Esophagus squamous epithelium (tissue), 5 donors: ENCODE measurements around the gene RNF26. TPM values are rescaled to one million over a fixed set of nuclear protein-coding genes. Genes with fewer than 3 reads are reported as not detected.
A peak's percentile ranks its signal among the peaks of the same experiment; 100 is the strongest.

ENCODE experiments used
- DNase-seq: peaks from one replicate; lab custom pipeline; 2025; lab: John Stamatoyannopoulos, UW
- H3K27ac ChIP-seq, 4 donors: fragments of 200-600 bp; sonication (generic); one replicate each; pipeline ENCODE4 v1.5.1; 2016 to 2019; ENCODE audit warnings: mild to moderate bottlenecking in 1 of 4
- H3K27me3 ChIP-seq, 4 donors: fragments of 200-600 bp; sonication (generic); 1 replicate in 3 of 4; 2 replicates in 1 of 4; pipeline versions ENCODE4 v1.5.1 to v1.6.0; 2017 to 2021; ENCODE audit warnings: antibody characterized with exemption in 1 of 4
- H3K36me3 ChIP-seq, 3 donors: fragments of 200-600 bp; sonication (generic); one replicate each; pipeline ENCODE4 v1.5.1; 2016 to 2019
- H3K4me1 ChIP-seq, 3 donors: fragments of 200-600 bp; sonication (generic); one replicate each; pipeline ENCODE4 v1.5.1; 2017 to 2019
- H3K4me3 ChIP-seq, 4 donors: fragments of 200-600 bp; sonication (generic); 1 replicate in 3 of 4; 2 replicates in 1 of 4; pipeline ENCODE4 v1.5.1; 2016 to 2019; ENCODE audit warnings: mild to moderate bottlenecking in 2 of 4, moderate library complexity in 1 of 4
- H3K9me3 ChIP-seq, 3 donors: fragments of 200-600 bp; sonication (generic); one replicate each; pipeline ENCODE4 v1.5.1; 2016 to 2019
- POLR2A ChIP-seq, 4 donors: fragments of 450-650 bp; IDR thresholded peaks; one replicate each; pipeline ENCODE4 v1.6.1; 2017; ENCODE audit warnings: antibody characterized with exemption in 4 of 4, mild to moderate bottlenecking in 4 of 4, moderate library complexity in 3 of 4
- WGBS, 2 donors: methylation state at CpG; one replicate each; pipeline ENCODE4 v1.1.5; 2018; 5-methylcytosine and 5-hydroxymethylcytosine counted together
- intact Hi-C: fragments of 100-400 bp; cut with DNase I; formaldehyde crosslinking; loops from one replicate; pipeline ENCODE4 v1.15.0; 2022
- total RNA-seq, 4 donors: library from RNA; depleted of rRNA; stranded (reverse); fragments of >200 nt; gene quantifications; one replicate each; pipeline ENCODE4 v1.1.0, GENCODE V29; 2016
- TF ChIP-seq, protein P1 (sequence below), 6 experiments: fragments of 450-650 bp in 4 of 6; fragments of 200-600 bp in 2 of 6; sonication (generic) in 2 of 6; IDR thresholded peaks; one replicate each; pipeline ENCODE4 v1.5.1; 2016 to 2019; ENCODE audit warnings: antibody characterized with exemption in 6 of 6, mild to moderate bottlenecking in 4 of 6, moderate library complexity in 4 of 6
- donor health status: DM: yes; HTN: yes; CAD: no.

Gene RNF26
- total RNA-seq, 4 donors from 2014 or later: 10.5 to 17.9 (median 12.2) TPM

DNA sequence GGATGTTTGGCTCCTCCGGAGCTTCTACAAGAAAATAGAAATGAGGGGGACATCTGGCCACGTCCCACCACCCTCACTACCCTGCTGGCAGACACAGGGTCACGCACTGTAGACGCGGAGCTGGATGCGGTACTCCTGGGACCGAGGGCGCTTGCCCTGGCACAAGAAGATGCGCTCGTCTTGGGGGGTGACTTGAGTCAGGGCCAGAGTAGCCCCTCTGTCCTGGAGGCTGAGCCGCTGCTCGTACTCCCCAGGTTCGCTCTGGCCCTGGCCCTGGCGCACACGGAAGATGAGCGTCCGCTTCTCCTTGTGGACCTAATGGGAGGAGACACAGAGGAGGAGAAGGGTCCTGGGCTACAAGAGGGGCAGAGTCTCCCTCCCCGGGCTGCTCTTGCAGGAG is 19.6 kb upstream of the RNF26 start:
- peaks cover 0 to 47% (median 3%) of the 10 kb centered on the region in 4 donors for H3K27me3 ChIP-seq
- peak overlapping the region; percentile 81 to 94 (median 90) for H3K27ac ChIP-seq
- H3K4me1 ChIP-seq: peaks cover 49 to 83% (median 55%) of the 10 kb centered on the region in 3 donors
- TF ChIP-seq, protein P1, sequence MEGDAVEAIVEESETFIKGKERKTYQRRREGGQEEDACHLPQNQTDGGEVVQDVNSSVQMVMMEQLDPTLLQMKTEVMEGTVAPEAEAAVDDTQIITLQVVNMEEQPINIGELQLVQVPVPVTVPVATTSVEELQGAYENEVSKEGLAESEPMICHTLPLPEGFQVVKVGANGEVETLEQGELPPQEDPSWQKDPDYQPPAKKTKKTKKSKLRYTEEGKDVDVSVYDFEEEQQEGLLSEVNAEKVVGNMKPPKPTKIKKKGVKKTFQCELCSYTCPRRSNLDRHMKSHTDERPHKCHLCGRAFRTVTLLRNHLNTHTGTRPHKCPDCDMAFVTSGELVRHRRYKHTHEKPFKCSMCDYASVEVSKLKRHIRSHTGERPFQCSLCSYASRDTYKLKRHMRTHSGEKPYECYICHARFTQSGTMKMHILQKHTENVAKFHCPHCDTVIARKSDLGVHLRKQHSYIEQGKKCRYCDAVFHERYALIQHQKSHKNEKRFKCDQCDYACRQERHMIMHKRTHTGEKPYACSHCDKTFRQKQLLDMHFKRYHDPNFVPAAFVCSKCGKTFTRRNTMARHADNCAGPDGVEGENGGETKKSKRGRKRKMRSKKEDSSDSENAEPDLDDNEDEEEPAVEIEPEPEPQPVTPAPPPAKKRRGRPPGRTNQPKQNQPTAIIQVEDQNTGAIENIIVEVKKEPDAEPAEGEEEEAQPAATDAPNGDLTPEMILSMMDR (IDR thresholded peaks at IDR 0.05): no peak
- TF ChIP-seq POLR2A (IDR thresholded peaks at IDR 0.05): no peak
- intact Hi-C loops: no loop called here
- peaks cover 0 to 20% (median 4%) of the 10 kb centered on the region in 3 donors for H3K36me3 ChIP-seq
- peak overlapping the region; percentile 48 to 82 (median 56) for H3K4me3 ChIP-seq
- no peaks in the 10 kb centered on the region for H3K9me3 ChIP-seq
- 79% methylated on average over 13 of the region's 18 CpGs; no CpG with 5 or more reads in 1 of the 2 donors for WGBS, 2 donors
- no peak for DNase-seq

DNA sequence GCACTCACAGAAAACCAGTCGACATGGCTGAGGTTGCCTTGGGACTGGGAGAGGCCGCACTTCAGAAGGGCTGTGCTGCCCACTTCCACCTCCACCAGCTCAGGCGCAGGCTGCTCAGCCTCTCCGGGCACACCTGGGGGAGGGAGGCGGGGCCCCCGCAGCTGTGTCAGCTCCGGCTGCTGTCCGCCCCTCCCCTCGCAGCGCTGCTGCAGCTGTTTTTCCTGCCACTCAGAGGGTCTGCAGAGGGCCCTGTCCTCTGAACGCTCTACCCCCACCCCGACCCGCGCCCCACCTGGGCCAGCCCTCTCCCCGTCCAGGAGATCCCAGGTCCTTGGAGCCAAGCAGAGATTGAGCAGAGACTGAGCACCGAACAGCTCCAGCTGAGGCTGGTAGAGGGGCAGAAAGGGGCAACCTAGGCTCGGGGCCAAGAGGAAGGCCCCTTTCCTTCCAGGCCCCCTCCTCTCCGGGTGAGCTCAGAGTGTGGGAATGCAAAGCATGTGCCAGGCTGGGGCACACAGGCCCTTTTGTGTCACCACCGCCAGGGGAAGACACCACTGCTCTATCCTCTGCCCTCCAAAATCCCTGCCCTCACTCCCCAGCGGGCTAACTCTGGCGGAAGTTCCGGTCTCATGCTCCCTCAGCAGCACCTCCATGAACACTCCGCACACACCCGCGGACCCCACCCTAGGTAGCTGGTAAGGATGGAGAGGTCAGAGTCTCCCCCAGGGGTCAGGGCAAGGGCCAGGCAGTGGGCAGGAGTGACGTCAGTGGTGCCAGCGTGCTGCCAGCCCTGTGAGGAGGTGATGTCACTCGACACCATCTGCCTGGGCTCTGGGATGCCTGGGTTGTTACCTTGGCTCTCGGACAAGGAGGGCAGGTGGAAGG is 19.0 kb upstream of the RNF26 start:
- 0 to 17% methylated on average over 1 to 2 of the region's 29 CpGs for WGBS, 2 donors
- H3K27ac ChIP-seq: peak overlapping the region; percentile 81 to 94 (median 90)
- H3K4me1 ChIP-seq: peaks cover 52 to 87% (median 60%) of the 10 kb centered on the region in 3 donors
- H3K4me3 ChIP-seq: peak overlapping the region; percentile 48 to 82 (median 56)
- no peak for DNase-seq
- H3K36me3 ChIP-seq: peaks cover 0 to 18% (median 4%) of the 10 kb centered on the region in 3 donors
- TF ChIP-seq, protein P1 (IDR thresholded peaks at IDR 0.05): peak in 1 of 6 experiments; percentile 34
- no peak for TF ChIP-seq POLR2A (IDR thresholded peaks at IDR 0.05)
- intact Hi-C loops: no loop called here
- H3K27me3 ChIP-seq: peaks cover 0 to 47% (median 3%) of the 10 kb centered on the region in 4 donors
- no peaks in the 10 kb centered on the region for H3K9me3 ChIP-seq

DNA sequence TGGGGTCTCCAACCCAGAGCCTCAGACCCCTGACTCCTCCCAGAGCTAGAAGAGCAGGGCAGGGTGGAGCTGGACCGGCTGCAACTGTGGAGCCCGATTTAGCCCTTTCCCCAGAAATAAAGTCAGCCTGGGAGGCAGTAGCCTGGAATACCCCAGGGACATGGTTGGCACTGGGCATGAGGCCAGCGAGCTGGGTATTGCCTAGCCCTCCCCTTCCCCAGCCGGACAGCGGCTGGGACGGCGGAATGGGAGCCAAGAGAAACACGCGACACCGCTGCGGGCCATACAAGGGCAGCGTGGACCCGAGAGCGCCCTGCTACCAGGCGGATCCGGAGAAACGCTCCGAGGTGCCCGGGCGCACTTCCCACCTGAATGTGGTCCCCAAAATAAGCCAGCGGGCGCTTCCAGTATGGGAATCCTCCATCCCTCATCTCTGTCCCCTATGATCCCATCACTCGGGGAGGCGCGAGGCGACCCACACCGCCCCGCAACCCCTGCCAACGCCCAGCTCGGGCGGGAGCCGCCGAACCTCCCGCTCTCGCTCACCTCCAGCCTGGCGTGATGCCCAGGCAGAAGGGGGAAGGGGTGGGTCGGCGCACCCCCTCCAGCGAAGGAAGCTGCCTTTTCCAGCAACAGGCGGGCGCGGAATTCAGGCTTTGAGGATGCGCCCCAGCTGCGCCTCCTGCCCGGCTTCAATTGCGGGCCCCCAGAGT is 18.2 kb upstream of the RNF26 start:
- peaks cover 0 to 17% (median 4%) of the 10 kb centered on the region in 3 donors for H3K36me3 ChIP-seq
- no CpG with 5 or more reads among the region's 46 CpGs for WGBS, 2 donors
- DNase-seq: no peak
- peaks cover 52 to 87% (median 59%) of the 10 kb centered on the region in 3 donors for H3K4me1 ChIP-seq
- peak overlapping the region; percentile 81 to 94 (median 90) for H3K27ac ChIP-seq
- H3K27me3 ChIP-seq: peaks cover 0 to 47% (median 3%) of the 10 kb centered on the region in 4 donors
- TF ChIP-seq, protein P1 (IDR thresholded peaks at IDR 0.05): no peak
- TF ChIP-seq POLR2A (IDR thresholded peaks at IDR 0.05): no peak
- H3K4me3 ChIP-seq: peak overlapping the region; percentile 48 to 82 (median 56)
- intact Hi-C loops: no loop called here
- H3K9me3 ChIP-seq: no peaks in the 10 kb centered on the region

DNA sequence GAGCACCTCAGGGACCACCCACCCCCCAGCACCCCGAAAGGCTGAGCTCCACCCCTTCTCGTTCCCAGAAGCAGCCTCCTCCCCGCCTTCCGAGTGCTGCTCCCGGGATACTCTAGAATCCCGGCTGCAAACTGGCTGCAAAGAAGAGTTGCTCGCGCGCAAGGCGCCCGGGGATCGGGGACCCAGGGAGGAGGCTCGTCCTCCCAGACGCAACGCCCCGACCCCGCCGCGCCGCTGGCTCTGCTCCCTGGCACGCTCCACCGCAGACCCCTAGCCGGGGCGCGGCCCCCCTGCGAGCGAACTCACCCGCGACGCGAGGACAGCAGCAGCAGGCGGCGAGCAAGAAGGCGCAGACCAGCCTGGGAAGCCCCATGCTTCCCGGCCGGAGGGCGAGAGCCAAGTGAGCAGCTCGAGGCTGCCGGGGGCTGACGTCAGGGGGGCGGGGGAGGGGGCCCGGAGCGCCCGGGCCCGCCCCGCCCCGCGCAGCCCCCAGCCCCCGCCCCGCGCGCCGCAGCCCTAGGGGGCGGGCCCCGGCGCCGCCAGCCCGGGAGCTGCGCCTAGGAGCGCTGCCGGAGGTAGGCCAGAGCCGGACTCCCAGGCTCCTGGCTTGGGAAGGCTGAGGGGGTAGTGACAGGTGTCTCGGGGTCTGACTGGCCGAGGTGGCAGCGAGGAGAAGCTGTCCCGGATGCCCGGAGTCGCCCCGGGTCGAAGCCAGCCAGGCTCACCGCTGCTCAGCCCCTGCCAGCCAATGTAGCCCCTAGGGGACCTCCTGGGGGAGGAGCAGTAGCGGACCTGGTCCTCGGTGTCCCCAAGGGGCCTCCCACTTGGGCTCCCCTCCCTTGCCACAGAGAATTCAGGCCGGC is 17.4 kb upstream of the RNF26 start, which contains the start of gene MCAM:
MCAM (minus strand) TSS at position 402 of the 863 bp plus-strand sequence; CDS start at position 373, 29 bp downstream.
- no peak for DNase-seq
- H3K36me3 ChIP-seq: peaks cover 0 to 10% (median 4%) of the 10 kb centered on the region in 3 donors
- intact Hi-C loops: no loop called here
- peaks cover 0 to 47% (median 3%) of the 10 kb centered on the region in 4 donors for H3K27me3 ChIP-seq
- no peaks in the 10 kb centered on the region for H3K9me3 ChIP-seq
- H3K4me3 ChIP-seq: peak within 1 kb of the TSS; percentile 48 to 82 (median 56)
- peaks cover 52 to 88% (median 62%) of the 10 kb centered on the region in 3 donors for H3K4me1 ChIP-seq
- H3K27ac ChIP-seq: peak within 1 kb of the TSS; percentile 81 to 94 (median 90)
- TF ChIP-seq, protein P1 (IDR thresholded peaks at IDR 0.05): no peak
- peak in 2 of 4 donors; percentile 52 to 59 for TF ChIP-seq POLR2A (IDR thresholded peaks at IDR 0.05)
- WGBS, 2 donors: no CpG with 5 or more reads among the region's 74 CpGs
